A549 (cell line): ENCODE measurements around the gene BNIP3.

Experiments used
- CTCF ChIP-seq: fragments of >200 bp; sonication (Bioruptor Twin); formaldehyde crosslinking; IDR thresholded peaks from 3 replicates; pipeline ENCODE4 v1.5.1; 2016
- ELK1 ChIP-seq: fragments of 150-350 bp; IDR thresholded peaks from 2 replicates; pipeline ENCODE4 v1.6.1; 2014; ENCODE audit warnings: low read depth, mild to moderate bottlenecking, low read length
- HMGXB4 ChIP-seq: fragments of 250-450 bp; sonication (Bioruptor Pico); IDR thresholded peaks from 2 replicates; pipeline ENCODE4 v1.5.0; 2021; ENCODE audit warnings: mild to moderate bottlenecking, moderate library complexity, borderline replicate concordance
- JUNB ChIP-seq: fragments of >200 bp; sonication (Bioruptor Twin); formaldehyde crosslinking; IDR thresholded peaks from 2 replicates; pipeline ENCODE4 v1.6.1; 2016
- KDM5A ChIP-seq: fragments of 200-600 bp; sonication (generic); IDR thresholded peaks from 2 replicates; pipeline ENCODE4 v1.6.1; 2016; ENCODE audit warnings: antibody characterized with exemption, mild to moderate bottlenecking
- MAFK ChIP-seq: fragments of 450-650 bp; IDR thresholded peaks from 2 replicates; pipeline ENCODE4 v1.6.1; 2014; ENCODE audit not compliant: partially characterized antibody
- PHF8 ChIP-seq: fragments of 200-600 bp; sonication (generic); IDR thresholded peaks from 2 replicates; pipeline ENCODE4 v1.6.1; 2016; ENCODE audit warnings: low read depth, mild to moderate bottlenecking, antibody characterized with exemption, moderate library complexity, borderline replicate concordance
- POLR2A ChIP-seq: IDR thresholded peaks from 2 replicates; pipeline ENCODE4 v1.6.1; 2012; ENCODE audit warnings: mild to moderate bottlenecking, low read length
- RAD21 ChIP-seq, 2 experiments: fragments of >200 bp in 1 of 2; sonication (Bioruptor Twin) in 1 of 2; formaldehyde crosslinking in 1 of 2; IDR thresholded peaks in 1 of 2; conservative IDR thresholded peaks in 1 of 2; 2 replicates in 1 of 2; 3 replicates in 1 of 2; pipeline ENCODE4 v1.6.1; 2012 to 2018; ENCODE audit warnings: inconsistent platforms in 1 of 2
- REST ChIP-seq: fragments of 200-600 bp; sonication (generic); IDR thresholded peaks from 2 replicates; pipeline ENCODE4 v1.6.1; 2016; ENCODE audit warnings: antibody characterized with exemption, mild to moderate bottlenecking, moderate library complexity
- SMC3 ChIP-seq: fragments of >200 bp; sonication (Bioruptor Twin); formaldehyde crosslinking; IDR thresholded peaks from 3 replicates; pipeline ENCODE4 v1.6.1; 2018; ENCODE audit warnings: inconsistent platforms

DNA sequence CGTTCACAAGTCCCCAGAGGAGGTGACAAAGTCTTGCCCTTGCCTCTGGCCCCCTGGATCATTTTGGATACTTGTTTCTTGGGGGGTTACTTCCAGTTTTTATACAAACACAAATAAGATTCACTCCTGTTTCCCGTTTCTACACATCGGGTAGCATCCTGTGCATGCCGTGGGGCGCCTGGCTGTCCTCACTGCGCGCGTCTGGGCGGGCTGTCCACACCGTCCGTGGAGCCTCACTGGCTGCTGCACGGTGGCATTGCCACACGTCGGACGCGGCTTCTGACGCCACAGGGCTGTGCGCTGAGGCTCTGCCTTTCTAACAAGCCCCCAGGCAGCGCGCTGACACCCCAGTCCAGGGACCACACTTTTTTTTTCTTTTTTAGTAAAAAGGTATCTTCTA is 18.4 kb downstream of the BNIP3 start:
- TF ChIP-seq JUNB = no peak
- no peak for TF ChIP-seq KDM5A
- TF ChIP-seq ELK1 = no peak
- no peak for TF ChIP-seq HMGXB4 (CRISPR knock-in tag)
- no peak for TF ChIP-seq MAFK
- TF ChIP-seq PHF8 = no peak
- no peak for TF ChIP-seq SMC3
- no peak for TF ChIP-seq CTCF
- TF ChIP-seq POLR2A = no peak
- no peak for TF ChIP-seq RAD21 (conservative IDR thresholded peaks at IDR 0.05 in 1 of 2, IDR thresholded peaks at IDR 0.05 in 1 of 2)
- no peak for TF ChIP-seq REST
